GM21447 (cell line): Measurements from ENCODE around the gene MAP3K6.
A peak's percentile ranks its signal among the peaks of the same experiment; 100 is the strongest.

Source experiments
- ATAC-seq: cut with Tn5 transposase; IDR thresholded peaks from one replicate; pipeline ENCODE4 v1.9.1; 2021; ENCODE audit not compliant: unreplicated experiment

The MAP3K6 gene

GRCh38 chr1:27379564-27380122, 12.9 kb upstream of the MAP3K6 start:
- no peak for ATAC-seq

GRCh38 chr1:27377760-27378495, 11.2 kb upstream of the MAP3K6 start:
- no peak for ATAC-seq

GRCh38 chr1:27374362-27375086, 7.8 kb upstream of the MAP3K6 start, which contains the start of gene FCN3:
TSS of gene FCN3 (minus strand) at chr1:27374824. CDS start at chr1:27374818, 6 bp downstream.
- no peak for ATAC-seq

- ATAC-seq, result no peak
Measured at GRCh38 chr1:27372808-27373690, 6.3 kb upstream of the MAP3K6 start.

GRCh38 chr1:27372022-27372807, 5.5 kb upstream of the MAP3K6 start:
- ATAC-seq, result no peak

- no peak for ATAC-seq
Measured at GRCh38 chr1:27368869-27369582, 2.3 kb upstream of the MAP3K6 start.

- ATAC-seq, result no peak
Measured at GRCh38 chr1:27367160-27367650, 444 bp upstream of the MAP3K6 start.

- peak; percentile 35 for ATAC-seq
Measured at GRCh38 chr1:27366113-27366410, 699 bp downstream of the MAP3K6 start.

- peak; percentile 40 for ATAC-seq
Measured at GRCh38 chr1:27365372-27366112, 1.2 kb downstream of the MAP3K6 start.

- ATAC-seq, result no peak
Measured at GRCh38 chr1:27364696-27365371, 1.9 kb downstream of the MAP3K6 start.

- no peak for ATAC-seq
Measured at GRCh38 chr1:27363766-27364695, 2.7 kb downstream of the MAP3K6 start.

- ATAC-seq, result no peak
Measured at GRCh38 chr1:27361553-27361952, 5.2 kb downstream of the MAP3K6 start.

- ATAC-seq, result no peak
Measured at GRCh38 chr1:27361044-27361402, 5.7 kb downstream of the MAP3K6 start.

- no peak for ATAC-seq
Measured at GRCh38 chr1:27360159-27361043, 6.4 kb downstream of the MAP3K6 start.

GRCh38 chr1:27359822-27360158, 7.0 kb downstream of the MAP3K6 start:
- no peak for ATAC-seq

GRCh38 chr1:27358928-27359313, 7.8 kb downstream of the MAP3K6 start:
- ATAC-seq, result no peak
